ENCODE data around the gene MSMB.

DNA sequence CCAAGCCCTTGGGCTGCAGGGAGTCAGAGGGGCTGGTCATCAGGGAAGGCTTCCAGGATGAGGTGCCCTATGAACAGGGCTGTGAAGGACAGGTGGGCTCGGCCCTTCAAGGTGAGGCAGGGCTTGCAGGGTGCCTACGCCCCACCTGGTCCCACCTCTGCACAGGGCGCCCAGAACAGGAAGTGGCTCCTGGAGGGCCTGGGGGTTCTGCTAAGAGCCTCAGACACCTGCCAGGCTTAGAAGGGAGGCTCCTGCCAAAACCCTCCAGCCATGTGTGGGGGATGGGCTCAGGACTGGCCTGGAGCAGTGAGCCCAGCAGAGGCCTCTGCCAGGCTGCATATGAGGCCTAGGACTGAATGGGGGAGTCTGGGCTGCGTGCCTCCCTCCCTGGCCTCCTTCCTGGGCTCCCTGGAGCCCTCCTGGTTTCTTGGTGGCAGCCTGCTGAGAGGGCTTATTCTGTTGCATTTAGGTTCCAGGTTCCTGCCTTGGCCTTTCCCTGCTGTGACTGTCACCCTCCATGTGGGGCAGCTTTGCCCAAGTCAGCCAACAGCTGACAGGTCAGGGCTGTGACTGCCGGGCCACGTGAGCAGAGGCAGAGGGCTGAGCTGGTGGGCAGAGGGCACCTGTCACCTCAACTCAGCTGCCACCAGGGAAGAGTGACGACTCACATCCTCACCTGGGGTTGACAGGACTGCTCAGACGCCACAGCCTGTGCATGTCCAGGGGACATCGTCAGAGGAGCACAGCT lies 45.2 kb upstream of the MSMB start:
- TF ChIP-seq CTCF (IDR thresholded peaks at IDR 0.05) (no peak), ZBTB21 (CRISPR knock-in tag; IDR thresholded peaks at IDR 0.05; ENCODE audit: borderline replicate concordance) (no peak), CREB1 (CRISPR knock-in tag; IDR thresholded peaks at IDR 0.05) (no peak), KAT7 (CRISPR knock-in tag; IDR thresholded peaks at IDR 0.05; ENCODE audit: borderline replicate concordance) (no peak), OVOL2 (CRISPR knock-in tag; IDR thresholded peaks at IDR 0.05; ENCODE audit: borderline replicate concordance) (no peak), JUN (CRISPR knock-in tag; IDR thresholded peaks at IDR 0.05) (no peak), ELF4 (CRISPR knock-in tag; IDR thresholded peaks at IDR 0.05; ENCODE audit: low read depth) (no peak), NR2C2 (CRISPR knock-in tag; IDR thresholded peaks at IDR 0.05) (no peak), E2F4 (CRISPR knock-in tag; IDR thresholded peaks at IDR 0.05; ENCODE audit: borderline replicate concordance, low read depth) (no peak), ATF3 (CRISPR knock-in tag; conservative IDR thresholded peaks at IDR 0.05) (no peak), FOXP1 (CRISPR knock-in tag; IDR thresholded peaks at IDR 0.05; ENCODE audit: borderline replicate concordance) (no peak), HMGXB4 (CRISPR knock-in tag; IDR thresholded peaks at IDR 0.05) (no peak), USF2 (CRISPR knock-in tag; IDR thresholded peaks at IDR 0.05) (no peak)
- TF ChIP-seq, protein P1, sequence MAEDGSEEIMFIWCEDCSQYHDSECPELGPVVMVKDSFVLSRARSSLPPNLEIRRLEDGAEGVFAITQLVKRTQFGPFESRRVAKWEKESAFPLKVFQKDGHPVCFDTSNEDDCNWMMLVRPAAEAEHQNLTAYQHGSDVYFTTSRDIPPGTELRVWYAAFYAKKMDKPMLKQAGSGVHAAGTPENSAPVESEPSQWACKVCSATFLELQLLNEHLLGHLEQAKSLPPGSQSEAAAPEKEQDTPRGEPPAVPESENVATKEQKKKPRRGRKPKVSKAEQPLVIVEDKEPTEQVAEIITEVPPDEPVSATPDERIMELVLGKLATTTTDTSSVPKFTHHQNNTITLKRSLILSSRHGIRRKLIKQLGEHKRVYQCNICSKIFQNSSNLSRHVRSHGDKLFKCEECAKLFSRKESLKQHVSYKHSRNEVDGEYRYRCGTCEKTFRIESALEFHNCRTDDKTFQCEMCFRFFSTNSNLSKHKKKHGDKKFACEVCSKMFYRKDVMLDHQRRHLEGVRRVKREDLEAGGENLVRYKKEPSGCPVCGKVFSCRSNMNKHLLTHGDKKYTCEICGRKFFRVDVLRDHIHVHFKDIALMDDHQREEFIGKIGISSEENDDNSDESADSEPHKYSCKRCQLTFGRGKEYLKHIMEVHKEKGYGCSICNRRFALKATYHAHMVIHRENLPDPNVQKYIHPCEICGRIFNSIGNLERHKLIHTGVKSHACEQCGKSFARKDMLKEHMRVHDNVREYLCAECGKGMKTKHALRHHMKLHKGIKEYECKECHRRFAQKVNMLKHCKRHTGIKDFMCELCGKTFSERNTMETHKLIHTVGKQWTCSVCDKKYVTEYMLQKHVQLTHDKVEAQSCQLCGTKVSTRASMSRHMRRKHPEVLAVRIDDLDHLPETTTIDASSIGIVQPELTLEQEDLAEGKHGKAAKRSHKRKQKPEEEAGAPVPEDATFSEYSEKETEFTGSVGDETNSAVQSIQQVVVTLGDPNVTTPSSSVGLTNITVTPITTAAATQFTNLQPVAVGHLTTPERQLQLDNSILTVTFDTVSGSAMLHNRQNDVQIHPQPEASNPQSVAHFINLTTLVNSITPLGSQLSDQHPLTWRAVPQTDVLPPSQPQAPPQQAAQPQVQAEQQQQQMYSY (CRISPR knock-in tag; IDR thresholded peaks at IDR 0.05): no peak
